Ishikawa (cell line): ENCODE data around the gene CLDN9.
A peak's percentile ranks its signal among the peaks of the same experiment; 100 is the strongest.

Source experiments
- CEBPB ChIP-seq: IDR thresholded peaks from 2 replicates; pipeline ENCODE4 v1.6.1; 2012
- EGR1 ChIP-seq: IDR thresholded peaks from 2 replicates; pipeline ENCODE4 v1.6.1; 2012
- EP300 ChIP-seq: IDR thresholded peaks from 2 replicates; pipeline ENCODE4 v1.6.1; 2012; ENCODE audit warnings: borderline replicate concordance
- FOXM1 ChIP-seq: IDR thresholded peaks from 2 replicates; pipeline ENCODE4 v1.6.1; 2012; ENCODE audit warnings: low read depth, borderline replicate concordance
- RAD21 ChIP-seq: IDR thresholded peaks from 2 replicates; pipeline ENCODE4 v1.6.1; 2012; ENCODE audit warnings: low read depth
- TAF1 ChIP-seq: IDR thresholded peaks from 2 replicates; pipeline ENCODE4 v1.6.1; 2012; ENCODE audit warnings: low read depth, mild to moderate bottlenecking
- TEAD4 ChIP-seq: IDR thresholded peaks from 2 replicates; pipeline ENCODE4 v1.6.1; 2012
- YY1 ChIP-seq: IDR thresholded peaks from 2 replicates; pipeline ENCODE4 v1.6.1; 2012; ENCODE audit warnings: low read depth
- ZBTB7A ChIP-seq: IDR thresholded peaks from 2 replicates; pipeline ENCODE4 v1.6.1; 2012; ENCODE audit warnings: low read depth
- TF ChIP-seq, protein P1 (sequence below): IDR thresholded peaks from 2 replicates; pipeline ENCODE4 v1.6.1; 2012
- TF ChIP-seq, protein P2 (sequence below): IDR thresholded peaks from 2 replicates; pipeline ENCODE4 v1.6.1; 2012; ENCODE audit warnings: low read depth, mild to moderate bottlenecking

The CLDN9 gene

DNA sequence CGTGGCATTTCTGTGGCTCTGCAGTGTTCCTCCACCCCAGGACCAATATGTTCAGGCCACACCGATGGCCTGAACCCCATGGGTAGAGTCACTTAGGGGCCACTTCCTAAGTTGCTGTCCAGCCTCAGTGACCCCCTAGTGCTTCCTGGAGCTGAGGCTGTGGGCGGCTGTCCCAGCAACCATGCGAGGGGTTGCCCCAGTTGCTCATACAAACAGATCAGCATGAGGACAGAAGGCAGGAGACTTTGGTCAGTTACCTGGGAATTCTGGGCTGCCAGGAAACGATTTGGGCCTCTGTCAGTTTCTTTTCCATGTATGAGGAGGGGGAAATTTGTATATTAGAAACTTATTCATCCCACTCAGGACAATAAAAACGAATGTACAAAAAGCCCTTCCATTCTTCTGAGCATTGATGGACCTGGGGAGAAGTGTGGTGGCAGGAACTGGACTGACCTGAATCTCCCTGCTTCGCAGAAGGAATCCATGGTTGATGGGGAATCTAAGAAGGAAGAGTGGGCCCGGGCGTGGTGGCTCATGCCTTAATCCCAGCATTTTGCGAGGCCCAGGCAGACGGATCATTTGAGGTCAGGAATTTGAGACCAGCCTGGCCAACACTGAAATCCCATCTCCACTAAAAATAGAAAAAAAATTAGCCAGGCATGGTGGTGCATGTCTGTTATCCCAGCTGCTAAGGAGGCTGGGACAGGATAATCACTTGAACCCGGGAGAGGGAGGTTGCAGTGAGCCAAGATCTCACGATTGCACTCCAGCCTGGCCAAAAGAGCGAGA is 47.8 kb downstream of the CLDN9 start:
- TF ChIP-seq FOXM1 = no peak
- TF ChIP-seq YY1 = no peak
- TF ChIP-seq EP300 = no peak
- no peak for TF ChIP-seq RAD21
- no peak for TF ChIP-seq EGR1
- no peak for TF ChIP-seq CEBPB
- no peak for TF ChIP-seq ZBTB7A
- no peak for TF ChIP-seq TEAD4
- TF ChIP-seq, protein P1, sequence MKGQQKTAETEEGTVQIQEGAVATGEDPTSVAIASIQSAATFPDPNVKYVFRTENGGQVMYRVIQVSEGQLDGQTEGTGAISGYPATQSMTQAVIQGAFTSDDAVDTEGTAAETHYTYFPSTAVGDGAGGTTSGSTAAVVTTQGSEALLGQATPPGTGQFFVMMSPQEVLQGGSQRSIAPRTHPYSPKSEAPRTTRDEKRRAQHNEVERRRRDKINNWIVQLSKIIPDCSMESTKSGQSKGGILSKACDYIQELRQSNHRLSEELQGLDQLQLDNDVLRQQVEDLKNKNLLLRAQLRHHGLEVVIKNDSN = no peak
- TF ChIP-seq, protein P2, sequence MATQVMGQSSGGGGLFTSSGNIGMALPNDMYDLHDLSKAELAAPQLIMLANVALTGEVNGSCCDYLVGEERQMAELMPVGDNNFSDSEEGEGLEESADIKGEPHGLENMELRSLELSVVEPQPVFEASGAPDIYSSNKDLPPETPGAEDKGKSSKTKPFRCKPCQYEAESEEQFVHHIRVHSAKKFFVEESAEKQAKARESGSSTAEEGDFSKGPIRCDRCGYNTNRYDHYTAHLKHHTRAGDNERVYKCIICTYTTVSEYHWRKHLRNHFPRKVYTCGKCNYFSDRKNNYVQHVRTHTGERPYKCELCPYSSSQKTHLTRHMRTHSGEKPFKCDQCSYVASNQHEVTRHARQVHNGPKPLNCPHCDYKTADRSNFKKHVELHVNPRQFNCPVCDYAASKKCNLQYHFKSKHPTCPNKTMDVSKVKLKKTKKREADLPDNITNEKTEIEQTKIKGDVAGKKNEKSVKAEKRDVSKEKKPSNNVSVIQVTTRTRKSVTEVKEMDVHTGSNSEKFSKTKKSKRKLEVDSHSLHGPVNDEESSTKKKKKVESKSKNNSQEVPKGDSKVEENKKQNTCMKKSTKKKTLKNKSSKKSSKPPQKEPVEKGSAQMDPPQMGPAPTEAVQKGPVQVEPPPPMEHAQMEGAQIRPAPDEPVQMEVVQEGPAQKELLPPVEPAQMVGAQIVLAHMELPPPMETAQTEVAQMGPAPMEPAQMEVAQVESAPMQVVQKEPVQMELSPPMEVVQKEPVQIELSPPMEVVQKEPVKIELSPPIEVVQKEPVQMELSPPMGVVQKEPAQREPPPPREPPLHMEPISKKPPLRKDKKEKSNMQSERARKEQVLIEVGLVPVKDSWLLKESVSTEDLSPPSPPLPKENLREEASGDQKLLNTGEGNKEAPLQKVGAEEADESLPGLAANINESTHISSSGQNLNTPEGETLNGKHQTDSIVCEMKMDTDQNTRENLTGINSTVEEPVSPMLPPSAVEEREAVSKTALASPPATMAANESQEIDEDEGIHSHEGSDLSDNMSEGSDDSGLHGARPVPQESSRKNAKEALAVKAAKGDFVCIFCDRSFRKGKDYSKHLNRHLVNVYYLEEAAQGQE = no peak

DNA sequence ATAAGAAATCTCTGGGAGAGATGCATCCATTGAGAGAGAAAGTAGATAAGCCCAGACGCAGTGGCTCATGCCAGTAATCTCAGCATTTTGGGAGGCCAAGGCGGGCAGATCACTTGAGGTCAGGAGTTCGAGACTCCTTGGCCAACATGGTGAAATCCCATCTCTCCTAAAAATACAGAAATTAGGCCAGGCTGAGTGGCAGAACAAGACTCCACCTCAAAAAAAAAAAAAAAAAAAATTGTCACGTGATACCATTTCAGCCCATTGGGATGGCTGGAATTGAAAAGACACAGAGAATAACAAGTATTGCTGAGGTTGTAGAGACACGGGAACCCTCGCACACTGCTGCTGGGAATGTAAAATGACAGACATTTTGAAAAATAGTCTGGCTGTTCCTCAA is 49.8 kb downstream of the CLDN9 start:
- TF ChIP-seq TAF1 = no peak
- TF ChIP-seq, protein P1 = peak; percentile 56

DNA sequence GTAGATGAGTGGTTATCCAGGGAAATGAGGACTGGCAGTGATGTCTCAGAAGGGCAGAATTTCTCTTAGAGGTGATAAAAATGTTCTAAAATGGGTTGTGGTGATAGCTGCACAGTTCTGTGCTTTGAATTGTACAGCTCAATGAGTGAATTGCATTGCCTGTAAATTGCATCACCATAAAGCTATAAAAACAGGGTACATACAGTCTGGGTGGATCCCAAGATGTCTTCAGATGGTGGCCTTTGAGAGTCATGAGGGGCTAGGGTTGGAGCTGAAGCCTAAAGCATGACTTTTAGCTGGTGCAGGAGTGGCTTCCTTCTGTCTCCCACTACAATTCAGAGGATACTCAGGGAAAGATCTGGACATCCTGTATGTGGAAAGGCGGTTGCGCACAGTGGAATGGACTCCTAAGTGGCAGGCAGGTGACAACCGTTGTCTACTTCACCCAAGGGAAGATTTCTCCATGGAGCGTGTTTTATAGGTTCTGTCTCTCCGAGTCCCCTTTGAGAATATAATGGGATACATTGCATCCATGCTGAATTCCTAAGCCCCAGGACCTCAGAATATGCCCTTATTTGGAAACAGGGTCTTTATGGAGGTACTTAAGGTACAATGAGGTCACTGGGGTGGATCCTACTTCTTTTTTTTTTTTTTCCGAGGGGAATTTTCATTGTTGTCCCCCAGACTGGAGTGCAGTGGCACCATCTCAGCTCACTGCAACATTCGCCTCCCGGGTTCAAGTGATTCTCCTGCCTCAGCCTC is 51.1 kb downstream of the CLDN9 start:
- TF ChIP-seq RAD21 = no peak
